K562 (cell line): ENCODE results near the gene TNFSF9. TPM values are rescaled to one million over a fixed set of nuclear protein-coding genes. Genes with fewer than 3 reads are reported as not detected.

Source experiments
- CCAR2 ChIP-seq: fragments of 200-400 bp; formaldehyde crosslinking; IDR thresholded peaks from 2 replicates; pipeline ENCODE4 v1.6.1; 2017; ENCODE audit warnings: mild to moderate bottlenecking, low read depth, low read length
- FOXK1 ChIP-seq: sonication (generic); formaldehyde crosslinking; IDR thresholded peaks from 2 replicates; pipeline ENCODE4 v1.8.0; 2022; ENCODE audit warnings: missing genetic modification reagents, mild to moderate bottlenecking, borderline replicate concordance
- IFI16 ChIP-seq: fragments of 250-450 bp; sonication (Bioruptor Pico); IDR thresholded peaks from 2 replicates; pipeline ENCODE4 v2.1.2; 2022; ENCODE audit warnings: mild to moderate bottlenecking, inconsistent platforms
- JUND ChIP-seq, 2 experiments: IDR thresholded peaks; 2 replicates in 1 of 2; 3 replicates in 1 of 2; pipeline ENCODE4 v1.6.1; 2011; ENCODE audit warnings: borderline replicate concordance in 2 of 2, low read depth in 2 of 2, low read length in 2 of 2, improper control_type of control experiment in 1 of 2, missing biosample characterization in 1 of 2, missing genetic modification characterization in 1 of 2, missing genetic modification reagents in 1 of 2
- MCM7 ChIP-seq, 2 experiments: fragments of 450-650 bp; IDR thresholded peaks; 2 replicates each; pipeline ENCODE4 v1.6.1; 2016 to 2018
- MNT ChIP-seq, 2 experiments: fragments of 450-650 bp; conservative IDR thresholded peaks; 2 replicates each; pipeline ENCODE4 v1.6.1; 2017; ENCODE audit warnings: mild to moderate bottlenecking in 2 of 2, moderate library complexity in 2 of 2
- MXI1 ChIP-seq: IDR thresholded peaks from 2 replicates; pipeline ENCODE4 v1.6.1; 2011; ENCODE audit warnings: low read depth, mild to moderate bottlenecking, improper control_type of control experiment, low read length
- MYBL2 ChIP-seq, 2 experiments: fragments of 450-650 bp in 1 of 2; sonication (generic) in 1 of 2; formaldehyde crosslinking in 1 of 2; IDR thresholded peaks; 2 replicates each; pipeline versions ENCODE4 v1.6.1 to v1.8.1; 2017 to 2022; ENCODE audit warnings: borderline replicate concordance in 1 of 2, inconsistent platforms in 1 of 2, low read depth in 1 of 2, mild to moderate bottlenecking in 1 of 2, missing genetic modification reagents in 1 of 2, moderate library complexity in 1 of 2
- NRF1 ChIP-seq, 2 experiments: fragments of 450-650 bp; IDR thresholded peaks in 1 of 2; conservative IDR thresholded peaks in 1 of 2; 2 replicates each; pipeline ENCODE4 v1.6.1; 2014; ENCODE audit warnings: mild to moderate bottlenecking in 2 of 2
- PKNOX1 ChIP-seq: fragments of 450-650 bp; IDR thresholded peaks from 2 replicates; pipeline ENCODE4 v1.6.1; 2016
- REST ChIP-seq, 2 experiments: fragments of 450-650 bp; formaldehyde crosslinking in 1 of 2; IDR thresholded peaks; 2 replicates each; pipeline versions ENCODE4 v1.4.0 to v1.6.1; 2014 to 2020; ENCODE audit warnings: mild to moderate bottlenecking in 2 of 2, borderline replicate concordance in 1 of 2, low read depth in 1 of 2
- SMARCE1 ChIP-seq: fragments of 450-650 bp; IDR thresholded peaks from 2 replicates; pipeline ENCODE4 v1.7.1; 2016; ENCODE audit warnings: mild to moderate bottlenecking
- TBL1XR1 ChIP-seq, 2 experiments: IDR thresholded peaks; 2 replicates each; pipeline ENCODE4 v1.6.1; 2012; ENCODE audit warnings: improper control_type of control experiment in 2 of 2, low read length in 2 of 2, mild to moderate bottlenecking in 1 of 2
- TFAP4 ChIP-seq: sonication (generic); formaldehyde crosslinking; IDR thresholded peaks from 2 replicates; pipeline ENCODE4 v1.8.0; 2022; ENCODE audit warnings: missing genetic modification reagents, mild to moderate bottlenecking, moderate library complexity, borderline replicate concordance
- ZNF24 ChIP-seq: fragments of 450-650 bp; IDR thresholded peaks from 2 replicates; pipeline ENCODE4 v1.6.1; 2016
- polyA plus RNA-seq, 8 experiments: library from polyadenylated mRNA; depleted of rRNA in 4 of 8; stranded (reverse) in 5 of 8; unstranded in 3 of 8; fragments of >200 nt; fragmentation: Nextera tagmentation in 2 of 8; fragmentation: Illumina TruSeq in 1 of 8; extraction: Ambion mirVana in 2 of 8; extraction: Trizol in 1 of 8; gene quantifications; 2 replicates each; pipeline versions ENCODE4 v1.2.1 to v1.2.3, GENCODE V29; 2011 to 2014; ENCODE audit warnings: inconsistent platforms in 1 of 8, missing spikeins in 1 of 8
- total RNA-seq, 7 experiments: library from RNA; depleted of rRNA in 6 of 7; stranded (reverse); fragments of >200 nt in 6 of 7; fragmentation: Illumina TruSeq in 2 of 7; extraction: Trizol in 2 of 7; gene quantifications; 2 replicates each; pipeline versions ENCODE4 v1.2.1 to v1.2.3, GENCODE V29; 2011 to 2021; ENCODE audit warnings: low replicate concordance in 1 of 7

TNFSF9 gene
- total and polyA plus RNA-seq, 9 of the 15 experiments (the other 6 are each of a cell fraction or from before 2014, with no cell fraction given), result 1.4 to 17.9 (median 6.5) TPM

- TF ChIP-seq FOXK1 (CRISPR knock-in tag), result no peak
- TF ChIP-seq NRF1 (conservative IDR thresholded peaks at IDR 0.05 in 1 of 2, IDR thresholded peaks at IDR 0.05 in 1 of 2), result 0 out of 4 replicates have a peak, but pooled peaks of 1 of the 2 experiments have one; percentile 32
- TF ChIP-seq TFAP4 (CRISPR knock-in tag), result peak; percentile 69
- no peak for TF ChIP-seq CCAR2
- peak in 1 of 2 experiments; percentile 19; a peak in 1 of 4 replicates for TF ChIP-seq TBL1XR1 (IDR thresholded peaks at IDR 0.05; ENCODE audit: low read length in 2 of 2)
- peak; percentile 41; the same call in 1 of the 2 replicates for TF ChIP-seq SMARCE1
- 0 out of 2 replicates have a peak, but pooled peaks have one; percentile 21 for TF ChIP-seq PKNOX1
- TF ChIP-seq REST (IDR thresholded peaks at IDR 0.05; ENCODE audit: borderline replicate concordance), result peak; percentile 80
- no peak for TF ChIP-seq REST (CRISPR knock-in tag; IDR thresholded peaks at IDR 0.05; ENCODE audit: low read depth)
- peak; percentile 31; the same call in 1 of the 2 replicates for TF ChIP-seq ZNF24
- TF ChIP-seq MNT (conservative IDR thresholded peaks at IDR 0.05), result 0 out of 4 replicates have a peak, but pooled peaks of 1 of the 2 experiments have one; percentile 40
- TF ChIP-seq MCM7 (IDR thresholded peaks at IDR 0.05), result no peak
- TF ChIP-seq JUND (IDR thresholded peaks at IDR 0.05; ENCODE audit: borderline replicate concordance, low read depth, low read length), result peak; percentile 50
- TF ChIP-seq JUND (tag; IDR thresholded peaks at IDR 0.05; ENCODE audit: borderline replicate concordance, low read depth, low read length), result peak; percentile 40; the same call in 1 of the 3 replicates
- no peak for TF ChIP-seq IFI16 (CRISPR knock-in tag)
- no peak for TF ChIP-seq MYBL2 (IDR thresholded peaks at IDR 0.05; ENCODE audit: low read depth)
- no peak for TF ChIP-seq MYBL2 (CRISPR knock-in tag; IDR thresholded peaks at IDR 0.05; ENCODE audit: borderline replicate concordance)
- no peak for TF ChIP-seq MXI1
Observed at GRCh38 chr19:6572217-6572616, 41.4 kb downstream of the TNFSF9 start (continued).
